Parietal lobe (tissue), 1 donor: Measurements from ENCODE around the gene PHOSPHO1. TPM values are rescaled to one million over a fixed set of nuclear protein-coding genes. Genes with fewer than 3 reads are reported as not detected.

Experiments
- total RNA-seq: library from RNA; depleted of rRNA; stranded (reverse); fragments of >200 nt; gene quantifications from one replicate; pipeline ENCODE4 v1.2.3, GENCODE V29; 2014

The PHOSPHO1 gene
- 0.94 TPM for total RNA-seq

GRCh38 chr17:49230636-49231562 lies at the start of gene PHOSPHO1:
Gene PHOSPHO1 (minus strand): TSS chr17:49230787. CDS start chr17:49226691, 4,096 bp downstream.

GRCh38 chr17:49210158-49211029 lies 20.2 kb downstream of the PHOSPHO1 start, which contains the start of the genes ABI3 and GNGT2:
Gene ABI3 (plus strand): TSS chr17:49210707. CDS start chr17:49210725, 18 bp downstream.
Gene GNGT2 (minus strand): TSS chr17:49210574. CDS start chr17:49207422, 3,152 bp downstream.

Other genes with a start within 250 kb of the PHOSPHO1 start
- gene IGF2BP1, start 233.4 kb downstream of the PHOSPHO1 start, total RNA-seq: 2.8 TPM
- gene B4GALNT2, start 98.0 kb downstream of the PHOSPHO1 start, total RNA-seq: not detected
- not detected for gene GNGT2, start 20.2 kb downstream of the PHOSPHO1 start, total RNA-seq
- not detected for gene ABI3, start 20.1 kb downstream of the PHOSPHO1 start, total RNA-seq
- gene ZNF652, start 131.5 kb upstream of the PHOSPHO1 start, total RNA-seq: 41.0 TPM
- gene PHB1, start 184.1 kb upstream of the PHOSPHO1 start, total RNA-seq: 39.8 TPM